Stimulated activated CD4-positive, alpha-beta T cell treated with anti-CD3 and anti-CD28 coated beads, Interleukin-1b, Interleukin-23, amount 100 ng/mL, for 24 hours (primary cell): ENCODE results near the gene DHX40.
"Not testable (repeated sequence)": the region's sequence is repeated elsewhere in the genome, so short reads cannot be mapped to it uniquely, and the experiment has no call there.

ENCODE experiments used
- DNase-seq, 4 experiments: peaks; one replicate each; pipeline ENCODE4 v3.0.0-alpha.2; 2020; ENCODE audit warnings: low read depth in 4 of 4, low spot score in 1 of 4

Gene DHX40

GRCh38 chr17:59558039-59558438 lies 7.4 kb upstream of the DHX40 start:
- no peak for DNase-seq

GRCh38 chr17:59558953-59559352 lies 6.5 kb upstream of the DHX40 start:
- no peak for DNase-seq

GRCh38 chr17:59561042-59561441 lies 4.4 kb upstream of the DHX40 start:
- DNase-seq, result no peak

GRCh38 chr17:59565959-59566324 lies 532 bp downstream of the DHX40 start:
- DNase-seq, result peak; percentile 6 to 41 (median 17)

GRCh38 chr17:59569151-59569550 lies 3.7 kb downstream of the DHX40 start:
- not testable (repeated sequence) for DNase-seq

- DNase-seq, result no peak
Observed at GRCh38 chr17:59572301-59572924, 7.0 kb downstream of the DHX40 start.

GRCh38 chr17:59584168-59584567 lies 18.8 kb downstream of the DHX40 start:
- DNase-seq, result not testable (repeated sequence)

- no peak for DNase-seq
Observed at GRCh38 chr17:59600169-59600568, 34.8 kb downstream of the DHX40 start.

- no peak for DNase-seq
Observed at GRCh38 chr17:59601130-59601529, 35.7 kb downstream of the DHX40 start.

GRCh38 chr17:59607061-59607460 lies 41.7 kb downstream of the DHX40 start:
- DNase-seq, result no peak

- no peak for DNase-seq
Observed at GRCh38 chr17:59607817-59608403, 42.5 kb downstream of the DHX40 start.

- DNase-seq, result no peak
Observed at GRCh38 chr17:59611503-59611902, 46.1 kb downstream of the DHX40 start.

GRCh38 chr17:59616253-59616920 lies 51.0 kb downstream of the DHX40 start:
- DNase-seq, result no peak

GRCh38 chr17:59617156-59617732 lies 51.8 kb downstream of the DHX40 start:
- no peak for DNase-seq

GRCh38 chr17:59619035-59619297 lies 53.6 kb downstream of the DHX40 start:
- DNase-seq, result no peak

- DNase-seq, result peak; percentile 79 to 91 (median 83)
Observed at GRCh38 chr17:59619298-59620063, 54.1 kb downstream of the DHX40 start, which contains the start of gene CLTC. Gene CLTC, plus strand, starts transcription at chr17:59619895. Its CDS starts 237 bp downstream, at chr17:59620132.

GRCh38 chr17:59620064-59620359 lies 54.6 kb downstream of the DHX40 start:
- DNase-seq, result no peak

- DNase-seq, result peak in 2 of 4 experiments; percentile 30 to 45
Observed at GRCh38 chr17:59620518-59621259, 55.3 kb downstream of the DHX40 start.

- no peak for DNase-seq
Observed at GRCh38 chr17:59621771-59622170, 56.4 kb downstream of the DHX40 start.

GRCh38 chr17:59623151-59623550 lies 57.7 kb downstream of the DHX40 start:
- no peak for DNase-seq

GRCh38 chr17:59626756-59627155 lies 61.3 kb downstream of the DHX40 start:
- DNase-seq, result no peak
